ENCODE data around the gene YES1. TPM values are rescaled to one million over a fixed set of nuclear protein-coding genes. Genes with fewer than 3 reads are reported as not detected.
A peak's percentile ranks its signal among the peaks of the same experiment; 100 is the strongest.

Gene YES1
- total and polyA plus RNA-seq, 2 of the 8 experiments (the other 6 are each of a cell fraction or from before 2014, with no cell fraction given) = 14.8 to 94.3 TPM

DNA sequence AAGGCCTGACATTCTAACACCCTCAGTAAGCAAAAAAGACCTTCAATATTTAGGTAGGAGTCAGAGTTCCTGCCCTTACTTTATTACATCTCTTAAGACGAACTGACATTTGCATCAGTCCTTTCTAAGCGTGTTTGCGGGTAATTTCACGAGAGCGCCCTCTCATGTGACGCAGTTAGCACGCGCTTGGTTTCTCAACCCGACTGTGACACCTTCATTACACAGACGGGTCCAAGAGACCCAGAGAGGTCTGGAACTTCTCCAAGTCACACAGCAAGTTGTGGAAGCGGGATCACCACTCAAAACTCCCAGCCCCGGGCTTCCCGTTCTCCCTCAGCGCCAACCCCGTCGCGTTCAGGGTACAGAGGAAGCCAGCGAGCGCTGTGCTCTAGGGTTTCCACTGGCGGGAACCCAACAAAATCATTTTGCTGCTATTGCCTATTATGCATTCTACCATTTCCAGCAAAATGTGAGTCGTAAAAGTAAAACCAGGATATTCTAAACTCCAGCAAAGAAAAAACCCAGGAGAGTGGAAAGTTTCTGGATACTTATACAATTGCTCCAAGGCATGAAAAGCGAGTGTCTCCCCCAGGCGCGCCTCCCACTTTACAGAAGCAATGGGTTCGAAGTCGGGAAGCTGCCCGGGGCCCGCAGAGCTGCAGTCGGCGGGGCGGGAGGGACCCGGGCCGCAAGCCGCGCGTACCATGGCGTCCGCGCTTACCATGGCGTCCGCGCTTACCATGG, 100.2 kb downstream of the YES1 start:
- Histone ChIP-seq H2AFZ (ENCODE audit: low read length) (peak overlapping the region; percentile 60), H3K4me3 (ENCODE audit: extremely low read depth in 1 of 4, insufficient read depth in 2 of 4, low read depth in 3 of 4, low read length in 4 of 4) (peak overlapping the region; percentile 64 to 86 (median 76)), H3K23ac (ENCODE audit: insufficient read length) (no peak overlapping the region), H3K9me3 (ENCODE audit: insufficient read depth in 2 of 2, low read depth in 1 of 2, low read length in 1 of 2) (no peaks in the 10 kb centered on the region), H4K20me1 (replicated peaks in 1 of 2; ENCODE audit: control insufficient read depth in 1 of 2, insufficient read depth in 2 of 2, low read length in 2 of 2) (peaks cover 3 to 5% of the 10 kb centered on the region in 2 experiments), H3K27me3 (replicated peaks in 1 of 4; ENCODE audit: control insufficient read depth in 3 of 4, extremely low read depth in 1 of 4, insufficient read depth in 3 of 4, low read length in 3 of 4) (no peaks in the 10 kb centered on the region), H3K56ac (replicated peaks; ENCODE audit: insufficient read length, low read depth, low read length) (peak overlapping the region; percentile 1), H2BK15ac (ENCODE audit: low read length) (no peak overlapping the region), H3K36me3 (ENCODE audit: control insufficient read depth in 2 of 4, insufficient read depth in 4 of 4, low read length in 3 of 4) (peaks cover 0 to 5% (median 0%) of the 10 kb centered on the region in 4 experiments; a peak in 2 of 8 replicates), H3K79me1 (ENCODE audit: low read depth, low read length) (peaks cover 9% of the 10 kb centered on the region; the same call in 1 of the 2 replicates), H2BK20ac (ENCODE audit: low read length) (no peak overlapping the region), H2BK120ac (replicated peaks; ENCODE audit: low read depth, low read length) (no peak overlapping the region), H3K4ac (replicated peaks; ENCODE audit: insufficient read length, low read depth, low read length) (peak overlapping the region; percentile 39), H3K14ac (ENCODE audit: insufficient read length) (no peak overlapping the region), H3K79me2 (ENCODE audit: control insufficient read depth in 1 of 2, insufficient read depth in 2 of 2, low read length in 2 of 2) (peaks cover 12 to 35% of the 10 kb centered on the region in 2 experiments), H2AK5ac (ENCODE audit: low read depth, low read length) (peak overlapping the region; percentile 53; the same call in 1 of the 2 replicates), H4K5ac (ENCODE audit: insufficient read length, low read depth, low read length) (no peak overlapping the region), H3K18ac (ENCODE audit: extremely low read depth, low read length) (peak overlapping the region; percentile 15; the same call in 1 of the 2 replicates), H3K4me1 (replicated peaks in 1 of 4; ENCODE audit: control insufficient read depth in 3 of 4, insufficient read depth in 4 of 4, low read length in 3 of 4) (peaks cover 0 to 3% (median 1%) of the 10 kb centered on the region in 4 experiments; a peak in 2 of 7 replicates), H2BK12ac (ENCODE audit: low read depth, low read length) (no peak overlapping the region; the same call in 1 of the 2 replicates), H2BK5ac (ENCODE audit: low read depth, low read length) (no peak overlapping the region), H4K91ac (replicated peaks; ENCODE audit: insufficient read length, low read length) (no peak overlapping the region), H3K4me2 (ENCODE audit: insufficient read depth in 1 of 2, low read depth in 2 of 2, low read length in 2 of 2) (peak overlapping the region; percentile 81 to 86), H4K8ac (ENCODE audit: extremely low read depth, insufficient read depth, low read length) (peak overlapping the region; percentile 45; the same call in 1 of the 2 replicates), H3K9ac (replicated peaks in 1 of 4; ENCODE audit: extremely low read depth in 1 of 4, low read depth in 3 of 4, low read length in 3 of 4) (peak overlapping the region; percentile 44 to 60 (median 50)), H3K27ac (ENCODE audit: low read depth, low read length) (peak overlapping the region; percentile 50; the same call in 1 of the 2 replicates), H3K23me2 (ENCODE audit: low read depth, low read length) (peaks cover 8% of the 10 kb centered on the region; the same call in 1 of the 2 replicates)
- ChIA-PET POLR2A (ENCODE audit: partially characterized antibody) (interaction anchor here (0.6 to 1.6 kb wide), 5 partner anchors 9 to 54 kb away, joined by 3 to 6 read pairs (median 4); partner anchors contain the start of gene TYMS), CTCF (ENCODE audit: partially characterized antibody) (interaction anchor here (0.9 to 2.1 kb wide), 16 partner anchors 8 to 444 kb away, joined by 3 to 16 read pairs (median 4); partner anchors contain the start of gene THOC1)
- 2% methylated on average over 39 of the region's 42 CpGs; no CpG with 5 or more reads in 1 of the 2 experiments for WGBS, 2 experiments (ENCODE audit: extremely low coverage in 1 of 2, insufficient coverage in 1 of 2, insufficient read length in 1 of 2, insufficient replicate concordance in 2 of 2, low coverage in 1 of 2, low lambda C conversion rate in 2 of 2, missing lambda C conversion rate in 1 of 2)
- FAIRE-seq (no peak), DNase-seq (ENCODE audit: low read depth in 1 of 2, low spot score in 2 of 2) (peak in 1 of 2 experiments; percentile 45)
- TF ChIP-seq MAX (IDR thresholded peaks at IDR 0.05) (peak; percentile 31; the same call in 1 of the 2 replicates), KDM4A (IDR thresholded peaks at IDR 0.05; ENCODE audit: low read depth, low read length, severe bottlenecking) (peak; percentile 45), SAP30 (IDR thresholded peaks at IDR 0.05; ENCODE audit: insufficient read depth, insufficient replicate concordance, low read length) (peak; percentile 44), CEBPB (IDR thresholded peaks at IDR 0.05; ENCODE audit: low read depth, low read length) (no peak), POLR2A (IDR thresholded peaks at IDR 0.05; ENCODE audit: control extremely low read depth in 1 of 2, low read depth in 2 of 2, low read length in 2 of 2) (peak in 1 of 2 experiments; percentile 19; a peak in 1 of 3 replicates), SIX5 (IDR thresholded peaks at IDR 0.05; ENCODE audit: low read depth, low read length) (no peak), EZH2 (IDR thresholded peaks at IDR 0.05; ENCODE audit: low read depth, low read length, severe bottlenecking) (no peak), CREB1 (IDR thresholded peaks at IDR 0.05) (peak; percentile 65), KDM1A (IDR thresholded peaks at IDR 0.05; ENCODE audit: borderline replicate concordance, low read length) (no peak), CHD1 (IDR thresholded peaks at IDR 0.05; ENCODE audit: low read depth, low read length) (no peak), KDM5A (IDR thresholded peaks at IDR 0.05; ENCODE audit: low read length) (0 out of 2 replicates have a peak, but pooled peaks have one; percentile 27)
